ENCODE data around the gene SLC66A2.

SLC66A2 gene

GRCh38 chr18:79949697-79950487 lies 1.6 kb downstream of the SLC66A2 start:
- no peak for DNase-seq

- no peak for DNase-seq
These were observed 2.6 kb downstream of the SLC66A2 start for GRCh38 chr18:79948719-79949411.

GRCh38 chr18:79947881-79948610 lies 3.4 kb downstream of the SLC66A2 start:
- DNase-seq, result no peak

GRCh38 chr18:79947054-79947755 lies 4.2 kb downstream of the SLC66A2 start:
- DNase-seq, result no peak

GRCh38 chr18:79945118-79946042 lies 6.1 kb downstream of the SLC66A2 start:
- no peak for DNase-seq

GRCh38 chr18:79944746-79945117 lies 6.7 kb downstream of the SLC66A2 start:
- no peak for DNase-seq

GRCh38 chr18:79944126-79944731 lies 7.2 kb downstream of the SLC66A2 start:
- no peak for DNase-seq

- DNase-seq, result no peak
These were observed 7.8 kb downstream of the SLC66A2 start for GRCh38 chr18:79943608-79944125.

- DNase-seq, result no peak
These were observed 8.5 kb downstream of the SLC66A2 start for GRCh38 chr18:79942786-79943607.

GRCh38 chr18:79942211-79942610 lies 9.2 kb downstream of the SLC66A2 start:
- no peak for DNase-seq

- DNase-seq, result no peak
These were observed 9.9 kb downstream of the SLC66A2 start for GRCh38 chr18:79941473-79942119.

- peak; percentile 1 for DNase-seq
These were observed 10.5 kb downstream of the SLC66A2 start for GRCh38 chr18:79940814-79941472.

GRCh38 chr18:79940126-79940813 lies 11.2 kb downstream of the SLC66A2 start:
- DNase-seq, result no peak

- no peak for DNase-seq
These were observed 12.4 kb downstream of the SLC66A2 start for GRCh38 chr18:79939096-79939495.

- DNase-seq, result no peak
These were observed 13.3 kb downstream of the SLC66A2 start for GRCh38 chr18:79938196-79938595.

GRCh38 chr18:79937103-79937860 lies 14.2 kb downstream of the SLC66A2 start:
- DNase-seq, result no peak

GRCh38 chr18:79936641-79937040 lies 14.8 kb downstream of the SLC66A2 start:
- DNase-seq, result no peak

GRCh38 chr18:79935925-79936324 lies 15.5 kb downstream of the SLC66A2 start:
- no peak for DNase-seq
